ENCODE results near the gene ROCK1. TPM values are rescaled to one million over a fixed set of nuclear protein-coding genes. Genes with fewer than 3 reads are reported as not detected.

The ROCK1 gene
- 15.8 to 22.8 TPM (median 19.9 TPM) in 5 replicates for total RNA-seq (2022; extraction: Qiagen RNA extraction; ENCODE audit: low read depth)

DNA sequence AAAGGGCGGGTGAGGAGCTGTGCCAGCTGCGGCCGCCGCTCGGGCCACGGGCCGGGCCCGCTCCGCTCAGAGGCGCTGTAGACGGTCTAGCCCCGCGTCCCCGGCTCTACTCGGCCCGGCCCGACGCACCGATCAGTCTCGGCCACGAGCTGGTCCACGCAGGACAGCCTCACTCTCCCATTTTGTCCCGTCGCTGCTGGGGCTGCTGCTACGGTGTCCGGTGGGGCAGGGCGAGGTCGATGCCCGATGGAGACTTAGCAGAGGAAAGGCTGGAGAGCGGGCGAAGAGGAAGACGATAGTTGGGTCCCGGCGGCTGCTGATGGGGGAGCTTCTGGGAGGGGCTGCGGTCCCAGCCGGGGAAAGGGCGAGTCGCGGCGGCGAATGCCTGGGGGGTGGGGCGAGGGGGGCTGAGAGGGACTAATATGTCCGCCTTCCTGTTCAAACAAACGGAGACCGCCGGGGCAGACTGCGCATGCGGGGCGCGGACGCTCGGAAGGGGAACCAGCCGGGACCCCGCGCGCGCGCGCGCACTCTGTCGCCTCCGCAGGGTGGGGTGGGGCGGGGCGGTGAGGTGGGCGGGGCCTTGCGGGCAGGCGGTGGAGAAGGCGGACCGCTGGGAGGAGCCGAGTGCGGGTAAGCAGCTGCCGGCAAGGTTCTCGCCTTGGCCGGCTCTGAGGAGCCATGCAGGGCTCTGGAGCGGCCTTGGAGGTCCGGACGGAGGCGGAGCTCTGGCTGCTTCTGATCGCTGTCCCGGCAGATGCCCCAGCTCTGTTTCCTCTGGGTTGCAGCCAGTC is at the start of gene ROCK1:
Gene ROCK1 (minus strand): TSS at position 468 of the 794 bp plus-strand sequence. CDS start 903 bp downstream, outside the sequence.

Other genes with a start within 250 kb of the ROCK1 start
- 1.7 to 3.9 TPM (median 2.2 TPM) in 5 replicates for gene GREB1L, start 130.4 kb upstream of the ROCK1 start, total RNA-seq (2022; extraction: Qiagen RNA extraction; ENCODE audit: low read depth)